ENCODE results near the gene BEND5. TPM values are rescaled to one million over a fixed set of nuclear protein-coding genes. Genes with fewer than 3 reads are reported as not detected.

BEND5 gene
- total RNA-seq, 1 donor from 2014 or later, result not detected

GRCh38 chr1:48790397-48790796 lies 13.7 kb upstream of the BEND5 start:
- no peak for TF ChIP-seq CTCF (IDR thresholded peaks at IDR 0.05; ENCODE audit: insufficient read depth, low read length, severe bottlenecking)
- FAIRE-seq (no peak), DNase-seq (ENCODE audit: low read depth) (no peak)
- no peak overlapping the region for H3K4me3 ChIP-seq (ENCODE audit: low read depth, low read length)
- H3K27me3 ChIP-seq (ENCODE audit: control insufficient read depth, insufficient read depth, low read length), result no peaks in the 10 kb centered on the region
- no peaks in the 10 kb centered on the region for H3K36me3 ChIP-seq (ENCODE audit: control insufficient read depth, insufficient read depth, low read length)

DNA sequence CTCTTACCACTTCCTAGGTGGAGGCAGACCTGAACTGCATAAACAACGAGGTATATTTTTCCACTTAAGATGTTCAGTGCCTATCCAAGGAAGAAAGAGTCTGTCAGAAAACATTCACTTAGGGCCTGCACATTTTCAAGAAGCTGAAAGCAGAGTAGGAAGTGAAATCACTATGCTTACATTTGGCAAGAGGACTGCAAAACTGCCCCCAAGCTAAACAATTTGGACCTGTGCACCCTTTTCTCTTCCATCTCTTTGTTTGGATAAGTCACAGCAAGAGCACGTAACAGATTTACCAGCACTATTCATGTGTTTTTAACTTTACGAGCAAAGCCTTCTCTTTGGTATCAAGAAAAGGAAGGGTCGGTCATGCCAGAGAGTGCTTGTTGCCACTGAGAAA lies 13.2 kb upstream of the BEND5 start:
- H3K4me3 ChIP-seq (ENCODE audit: low read depth, low read length), result no peak overlapping the region
- no peaks in the 10 kb centered on the region for H3K27me3 ChIP-seq (ENCODE audit: control insufficient read depth, insufficient read depth, low read length)
- FAIRE-seq, result no peak
- TF ChIP-seq CTCF (IDR thresholded peaks at IDR 0.05; ENCODE audit: insufficient read depth, low read length, severe bottlenecking), result no peak
- no peak for DNase-seq (ENCODE audit: low read depth)
- H3K36me3 ChIP-seq (ENCODE audit: control insufficient read depth, insufficient read depth, low read length), result no peaks in the 10 kb centered on the region

DNA sequence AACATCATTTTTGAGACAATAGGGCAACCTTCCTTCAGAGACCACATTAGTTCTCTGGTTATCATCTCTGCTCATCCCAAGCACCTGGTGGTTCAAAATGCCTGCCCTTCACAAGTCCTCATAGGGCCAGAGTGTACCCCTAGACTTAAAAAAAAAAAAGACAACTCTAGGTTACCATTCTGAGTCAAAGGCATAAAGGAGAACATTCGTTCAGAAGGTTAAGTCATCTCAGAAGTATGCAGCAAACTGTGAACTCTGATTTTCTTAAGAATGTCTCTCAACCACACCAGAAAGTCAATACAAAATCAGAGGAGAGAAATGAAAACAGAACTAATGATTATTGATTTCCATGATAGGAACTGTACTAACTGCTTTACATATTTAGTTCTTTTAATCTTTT lies 9.2 kb upstream of the BEND5 start:
- FAIRE-seq, result no peak
- Histone ChIP-seq H3K36me3 (ENCODE audit: control insufficient read depth, insufficient read depth, low read length) (no peaks in the 10 kb centered on the region), H3K4me3 (ENCODE audit: low read depth, low read length) (no peak overlapping the region), H3K27me3 (ENCODE audit: control insufficient read depth, insufficient read depth, low read length) (no peaks in the 10 kb centered on the region)
- DNase-seq (ENCODE audit: low read depth), result no peak
- TF ChIP-seq CTCF (IDR thresholded peaks at IDR 0.05; ENCODE audit: insufficient read depth, low read length, severe bottlenecking), result no peak

DNA sequence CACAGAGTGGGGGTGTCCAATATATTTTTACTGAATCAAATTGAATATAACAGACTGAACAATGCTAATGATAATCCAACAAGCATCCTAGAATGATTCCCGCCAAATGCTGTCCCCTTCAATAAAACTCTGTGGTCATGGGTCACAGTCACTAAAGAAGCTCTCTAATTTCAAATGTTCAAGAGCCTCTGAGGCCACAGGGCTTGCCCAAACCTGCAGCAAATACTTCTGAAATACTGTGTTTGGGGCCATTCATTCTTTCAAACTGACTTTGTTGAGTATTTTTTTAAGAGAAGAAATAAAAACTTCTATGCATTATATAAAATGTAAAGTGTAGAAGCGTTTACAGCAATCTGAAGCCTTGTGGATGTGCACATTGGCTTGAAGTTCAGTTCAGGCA lies 7.6 kb upstream of the BEND5 start:
- no peak for FAIRE-seq
- peak; percentile 70 for DNase-seq (ENCODE audit: low read depth)
- H3K27me3 ChIP-seq (ENCODE audit: control insufficient read depth, insufficient read depth, low read length), result no peaks in the 10 kb centered on the region
- no peak overlapping the region for H3K4me3 ChIP-seq (ENCODE audit: low read depth, low read length)
- TF ChIP-seq CTCF (IDR thresholded peaks at IDR 0.05; ENCODE audit: insufficient read depth, low read length, severe bottlenecking), result no peak
- H3K36me3 ChIP-seq (ENCODE audit: control insufficient read depth, insufficient read depth, low read length), result no peaks in the 10 kb centered on the region

- no peaks in the 10 kb centered on the region for H3K36me3 ChIP-seq (ENCODE audit: control insufficient read depth, insufficient read depth, low read length)
- no peak for FAIRE-seq
- no peak for TF ChIP-seq CTCF (IDR thresholded peaks at IDR 0.05; ENCODE audit: insufficient read depth, low read length, severe bottlenecking)
- peaks cover 8% of the 10 kb centered on the region for H3K27me3 ChIP-seq (ENCODE audit: control insufficient read depth, insufficient read depth, low read length)
- H3K4me3 ChIP-seq (ENCODE audit: low read depth, low read length), result peak overlapping the region; percentile 30
- peak; percentile 17 for DNase-seq (ENCODE audit: low read depth)
Observed at GRCh38 chr1:48777219-48777895, 666 bp upstream of the BEND5 start.

GRCh38 chr1:48775831-48776392 lies 779 bp downstream of the BEND5 start:
- no peak for FAIRE-seq
- DNase-seq (ENCODE audit: low read depth), result no peak
- Histone ChIP-seq H3K27me3 (ENCODE audit: control insufficient read depth, insufficient read depth, low read length) (peaks cover 8% of the 10 kb centered on the region), H3K4me3 (ENCODE audit: low read depth, low read length) (no peak overlapping the region), H3K36me3 (ENCODE audit: control insufficient read depth, insufficient read depth, low read length) (no peaks in the 10 kb centered on the region)
- TF ChIP-seq CTCF (IDR thresholded peaks at IDR 0.05; ENCODE audit: insufficient read depth, low read length, severe bottlenecking), result no peak
